HCT116 (cell line): ENCODE results near the gene CCL20.

Source experiments
- CEBPB ChIP-seq: IDR thresholded peaks from 2 replicates; pipeline ENCODE4 v1.6.1; 2012; ENCODE audit warnings: low read depth
- CTCF ChIP-seq, 3 experiments: fragments of 200-600 bp in 1 of 3; sonication (generic) in 1 of 3; IDR thresholded peaks in 2 of 3; conservative IDR thresholded peaks in 1 of 3; 2 replicates each; pipeline ENCODE4 v1.5.1; 2012 to 2017; ENCODE audit warnings: low read depth in 2 of 3, low read length in 2 of 3, antibody characterized with exemption in 1 of 3, borderline replicate concordance in 1 of 3, control low read depth in 1 of 3, mild to moderate bottlenecking in 1 of 3, mixed read lengths in 1 of 3, mixed run types in 1 of 3, moderate library complexity in 1 of 3; ENCODE audit not compliant: insufficient read depth in 1 of 3
- JUND ChIP-seq: IDR thresholded peaks from 2 replicates; pipeline ENCODE4 v1.6.1; 2012
- POLR2A ChIP-seq: IDR thresholded peaks from 2 replicates; pipeline ENCODE4 v1.7.0; 2011; ENCODE audit warnings: borderline replicate concordance; ENCODE audit not compliant: insufficient read depth, insufficient read length; ENCODE audit errors: extremely low read depth
- RAD21 ChIP-seq: IDR thresholded peaks from 2 replicates; pipeline ENCODE4 v1.6.1; 2012; ENCODE audit warnings: low read depth, mild to moderate bottlenecking
- SIN3A ChIP-seq: IDR thresholded peaks from 2 replicates; pipeline ENCODE4 v1.6.1; 2012; ENCODE audit warnings: low read depth
- TCF7L2 ChIP-seq: IDR thresholded peaks from 2 replicates; pipeline ENCODE4 v1.7.0; 2011; ENCODE audit warnings: borderline replicate concordance, inconsistent platforms; ENCODE audit not compliant: insufficient read depth, insufficient read length; ENCODE audit errors: extremely low read depth
- YY1 ChIP-seq: IDR thresholded peaks from 2 replicates; pipeline ENCODE4 v1.6.1; 2011; ENCODE audit warnings: low read length, low read depth, moderate library complexity, mild to moderate bottlenecking; ENCODE audit not compliant: insufficient replicate concordance; ENCODE audit errors: extremely low read depth
- ZNF274 ChIP-seq: fragments of 200-500 bp; sonication (Bioruptor generic); IDR thresholded peaks from 2 replicates; pipeline ENCODE4 v1.6.1; 2014; ENCODE audit warnings: mild to moderate bottlenecking, low read depth, low read length, inconsistent platforms

GRCh38 chr2:227827143-227827542 is 13.5 kb downstream of the CCL20 start:
- TF ChIP-seq POLR2A, result no peak
- no peak for TF ChIP-seq ZNF274
- TF ChIP-seq JUND, result no peak
- no peak for TF ChIP-seq CTCF (IDR thresholded peaks at IDR 0.05 in 2 of 3, conservative IDR thresholded peaks at IDR 0.05 in 1 of 3; ENCODE audit: borderline replicate concordance in 1 of 3, insufficient read depth in 1 of 3, low read depth in 2 of 3, low read length in 2 of 3)
- TF ChIP-seq TCF7L2, result no peak
- no peak for TF ChIP-seq SIN3A
- TF ChIP-seq RAD21, result no peak
- no peak for TF ChIP-seq CEBPB
- TF ChIP-seq YY1, result no peak
